Keratinocyte (primary cell): ENCODE results near the gene PAPSS2.

Experiments used
- EZH2 ChIP-seq: IDR thresholded peaks from one replicate; pipeline ENCODE4 v1.6.1; 2012; ENCODE audit warnings: inconsistent platforms, mild to moderate bottlenecking, low read length, moderate library complexity
- TF ChIP-seq, protein P1 (sequence below), 3 experiments: IDR thresholded peaks in 1 of 3; conservative IDR thresholded peaks in 1 of 3; optimal IDR thresholded peaks in 1 of 3; 2 replicates in 2 of 3; 3 replicates in 1 of 3; pipeline versions ENCODE3 to v1.5.1; 2011; ENCODE audit warnings: low read length in 3 of 3, mild to moderate bottlenecking in 3 of 3, moderate library complexity in 2 of 3, control low read depth in 1 of 3, inconsistent platforms in 1 of 3; ENCODE audit not compliant: insufficient read depth in 2 of 3; ENCODE audit errors: extremely low read depth in 1 of 3

DNA sequence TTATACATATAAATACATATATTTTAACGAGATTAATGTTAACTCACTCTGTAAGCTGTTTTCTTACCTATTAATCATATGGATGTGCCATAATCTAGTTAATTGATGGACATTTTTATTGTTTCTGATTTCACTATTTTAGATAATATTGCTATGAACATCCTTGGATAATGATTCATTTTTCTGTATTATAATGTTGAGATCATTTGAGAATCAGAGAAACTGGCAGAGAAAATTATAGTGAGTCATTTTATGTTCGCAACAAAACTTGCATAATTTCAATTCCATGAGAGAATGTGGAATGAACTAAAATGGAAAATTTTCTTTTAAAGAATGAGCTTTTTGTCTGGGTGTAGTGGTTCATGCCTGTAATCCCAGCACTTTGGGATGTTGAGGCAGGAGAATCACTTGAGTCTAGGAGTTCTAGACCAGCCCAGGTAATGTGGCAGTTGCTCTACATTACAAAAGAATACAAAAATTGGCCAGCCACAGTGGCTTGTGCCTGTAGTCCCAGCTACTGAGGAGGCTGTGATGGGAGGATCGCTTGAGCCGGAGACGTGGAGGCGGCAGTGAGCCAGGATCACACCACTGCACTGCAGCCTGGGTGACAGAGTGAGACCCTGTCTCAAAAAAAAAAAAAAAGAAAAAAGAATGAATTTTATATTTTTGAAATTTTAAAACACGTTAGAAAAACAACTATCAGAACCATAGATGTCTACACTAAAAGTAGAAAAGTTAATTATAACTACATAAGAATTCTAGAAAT, 40.5 kb downstream of the PAPSS2 start:
- TF ChIP-seq, protein P1, sequence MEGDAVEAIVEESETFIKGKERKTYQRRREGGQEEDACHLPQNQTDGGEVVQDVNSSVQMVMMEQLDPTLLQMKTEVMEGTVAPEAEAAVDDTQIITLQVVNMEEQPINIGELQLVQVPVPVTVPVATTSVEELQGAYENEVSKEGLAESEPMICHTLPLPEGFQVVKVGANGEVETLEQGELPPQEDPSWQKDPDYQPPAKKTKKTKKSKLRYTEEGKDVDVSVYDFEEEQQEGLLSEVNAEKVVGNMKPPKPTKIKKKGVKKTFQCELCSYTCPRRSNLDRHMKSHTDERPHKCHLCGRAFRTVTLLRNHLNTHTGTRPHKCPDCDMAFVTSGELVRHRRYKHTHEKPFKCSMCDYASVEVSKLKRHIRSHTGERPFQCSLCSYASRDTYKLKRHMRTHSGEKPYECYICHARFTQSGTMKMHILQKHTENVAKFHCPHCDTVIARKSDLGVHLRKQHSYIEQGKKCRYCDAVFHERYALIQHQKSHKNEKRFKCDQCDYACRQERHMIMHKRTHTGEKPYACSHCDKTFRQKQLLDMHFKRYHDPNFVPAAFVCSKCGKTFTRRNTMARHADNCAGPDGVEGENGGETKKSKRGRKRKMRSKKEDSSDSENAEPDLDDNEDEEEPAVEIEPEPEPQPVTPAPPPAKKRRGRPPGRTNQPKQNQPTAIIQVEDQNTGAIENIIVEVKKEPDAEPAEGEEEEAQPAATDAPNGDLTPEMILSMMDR (optimal IDR thresholded peaks at IDR 0.05 in 1 of 3, IDR thresholded peaks at IDR 0.05 in 1 of 3, conservative IDR thresholded peaks at IDR 0.05 in 1 of 3; ENCODE audit: extremely low read depth in 1 of 3, insufficient read depth in 2 of 3, low read length in 3 of 3) = no peak
- TF ChIP-seq EZH2 = no peak
